ENCODE data around the gene RNF169. TPM values are rescaled to one million over a fixed set of nuclear protein-coding genes. Genes with fewer than 3 reads are reported as not detected.

RNF169 gene
- total and polyA plus RNA-seq, 2 of the 13 experiments (the other 11 are each of a cell fraction or from before 2014, with no cell fraction given): 5.3 to 14.2 TPM

DNA sequence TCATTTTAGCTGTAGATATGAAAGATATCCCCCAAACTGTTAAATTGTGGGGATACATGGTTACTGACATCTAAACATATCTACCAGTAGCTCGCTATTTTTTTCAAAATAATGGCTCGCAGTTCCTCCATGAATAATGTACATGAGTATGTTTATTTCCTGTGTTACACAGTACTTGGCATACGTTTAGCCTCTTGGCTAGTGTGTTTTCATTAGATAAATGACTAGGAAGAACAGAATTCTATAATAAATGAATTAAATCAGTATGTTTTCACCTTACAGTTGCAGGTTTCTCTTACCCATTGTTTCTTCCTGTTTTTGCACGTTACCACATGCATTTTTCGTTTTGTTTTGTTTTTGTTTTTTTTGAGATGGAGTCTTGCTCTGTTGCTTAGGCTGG is 21.8 kb downstream of the RNF169 start (continued):
- TF ChIP-seq, protein P1, sequence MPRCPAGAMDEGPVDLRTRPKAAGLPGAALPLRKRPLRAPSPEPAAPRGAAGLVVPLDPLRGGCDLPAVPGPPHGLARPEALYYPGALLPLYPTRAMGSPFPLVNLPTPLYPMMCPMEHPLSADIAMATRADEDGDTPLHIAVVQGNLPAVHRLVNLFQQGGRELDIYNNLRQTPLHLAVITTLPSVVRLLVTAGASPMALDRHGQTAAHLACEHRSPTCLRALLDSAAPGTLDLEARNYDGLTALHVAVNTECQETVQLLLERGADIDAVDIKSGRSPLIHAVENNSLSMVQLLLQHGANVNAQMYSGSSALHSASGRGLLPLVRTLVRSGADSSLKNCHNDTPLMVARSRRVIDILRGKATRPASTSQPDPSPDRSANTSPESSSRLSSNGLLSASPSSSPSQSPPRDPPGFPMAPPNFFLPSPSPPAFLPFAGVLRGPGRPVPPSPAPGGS (CRISPR knock-in tag; IDR thresholded peaks at IDR 0.05): no peak
- TF ChIP-seq SOX13 (IDR thresholded peaks at IDR 0.05) (no peak), SOX13 (CRISPR knock-in tag; conservative IDR thresholded peaks at IDR 0.05 in 1 of 2, IDR thresholded peaks at IDR 0.05 in 1 of 2) (no peak)

DNA sequence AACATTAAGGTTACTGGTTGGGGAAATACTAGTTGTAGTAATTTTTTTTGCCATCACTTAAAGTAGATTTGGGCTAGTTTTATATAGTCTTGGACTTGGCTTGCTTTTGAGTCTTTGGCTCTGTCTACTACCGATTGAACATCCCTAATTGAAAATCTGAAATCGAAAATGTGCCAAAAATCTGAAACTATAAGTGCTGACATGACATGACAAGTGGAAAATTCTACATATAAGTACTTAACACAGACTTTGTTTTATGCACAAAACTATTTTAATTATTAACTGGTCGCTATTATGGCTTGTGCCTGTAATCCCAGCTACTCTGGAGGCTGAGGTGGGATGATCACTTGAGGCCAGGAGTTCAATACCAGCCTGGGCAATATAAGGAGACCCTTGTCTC is 22.5 kb downstream of the RNF169 start:
- Histone ChIP-seq H3K79me2 (ENCODE audit: insufficient read depth, low read length) (peaks cover 44% of the 10 kb centered on the region), H3K27ac (ENCODE audit: extremely low read length, insufficient read depth, low read length) (no peak overlapping the region), H3K9ac (ENCODE audit: insufficient read depth, low read depth, low read length) (no peak overlapping the region), H3K4me1 (ENCODE audit: insufficient read depth, low read length) (no peaks in the 10 kb centered on the region), H3K9me3 (ENCODE audit: low read length) (no peaks in the 10 kb centered on the region), H3K4me3 (replicated peaks in 1 of 3; ENCODE audit: insufficient read depth in 1 of 3, low read depth in 2 of 3, low read length in 3 of 3) (no peak overlapping the region), H3K4me2 (ENCODE audit: low read depth, low read length) (no peak overlapping the region), H3K27me3 (ENCODE audit: control insufficient read depth in 1 of 2, insufficient read depth in 2 of 2, low read length in 2 of 2) (no peaks in the 10 kb centered on the region), H2AFZ (ENCODE audit: low read length) (no peak overlapping the region), H3K36me3 (replicated peaks in 1 of 2; ENCODE audit: control insufficient read depth in 1 of 2, insufficient read depth in 2 of 2, low read length in 2 of 2) (no peaks in the 10 kb centered on the region), H4K20me1 (ENCODE audit: insufficient read depth, low read length) (no peaks in the 10 kb centered on the region; the same call in 1 of the 2 replicates)
- DNase-seq (ENCODE audit: low spot score) (no peak), FAIRE-seq (no peak), ATAC-seq (no peak)
- intact Hi-C loops (cut with micrococcal nuclease; ENCODE audit: unreplicated experiment): no loop called here
- in situ Hi-C loops (cut with HindIII; ENCODE audit: extremely low pct_ligation_motif_present, low pct_unique_long_range_greater_than_20kb): no loop called here
- POLR2A ChIA-PET: no interaction called here
- WGBS (ENCODE audit: low lambda C conversion rate): 95% methylated on average over 3 of the region's 3 CpGs
- BruUV-seq (replicated peaks): no TSS peak
- CTCF ChIA-PET (ENCODE audit: low intra/inter-chr PET ratio, low total read pairs): no interaction called here
- 0 out of 2 replicates have a peak, but pooled peaks have one; percentile 41 for TF ChIP-seq MAFF (IDR thresholded peaks at IDR 0.05; ENCODE audit: low read depth, low read length)
- TF ChIP-seq DR1 (CRISPR knock-in tag; IDR thresholded peaks at IDR 0.05): no peak
- no peak for TF ChIP-seq CHCHD3 (CRISPR knock-in tag; IDR thresholded peaks at IDR 0.05)
- no peak for TF ChIP-seq ZNF776 (CRISPR knock-in tag; IDR thresholded peaks at IDR 0.05)
- no peak for TF ChIP-seq ZFP41 (CRISPR knock-in tag; IDR thresholded peaks at IDR 0.05; ENCODE audit: borderline replicate concordance)
- no peak for TF ChIP-seq TOE1 (CRISPR knock-in tag; IDR thresholded peaks at IDR 0.05)
- peak; percentile 35 to 62; a peak in 3 of 4 replicates for TF ChIP-seq MAFK (conservative IDR thresholded peaks at IDR 0.05 in 1 of 2, IDR thresholded peaks at IDR 0.05 in 1 of 2; ENCODE audit: low read length in 2 of 2)
- TF ChIP-seq, protein P2, sequence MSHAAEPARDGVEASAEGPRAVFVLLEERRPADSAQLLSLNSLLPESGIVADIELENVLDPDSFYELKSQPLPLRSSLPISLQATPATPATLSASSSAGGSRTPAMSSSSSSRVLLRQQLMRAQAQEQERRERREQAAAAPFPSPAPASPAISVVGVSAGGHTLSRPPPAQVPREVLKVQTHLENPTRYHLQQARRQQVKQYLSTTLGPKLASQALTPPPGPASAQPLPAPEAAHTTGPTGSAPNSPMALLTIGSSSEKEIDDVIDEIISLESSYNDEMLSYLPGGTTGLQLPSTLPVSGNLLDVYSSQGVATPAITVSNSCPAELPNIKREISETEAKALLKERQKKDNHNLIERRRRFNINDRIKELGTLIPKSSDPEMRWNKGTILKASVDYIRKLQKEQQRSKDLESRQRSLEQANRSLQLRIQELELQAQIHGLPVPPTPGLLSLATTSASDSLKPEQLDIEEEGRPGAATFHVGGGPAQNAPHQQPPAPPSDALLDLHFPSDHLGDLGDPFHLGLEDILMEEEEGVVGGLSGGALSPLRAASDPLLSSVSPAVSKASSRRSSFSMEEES (CRISPR knock-in tag; IDR thresholded peaks at IDR 0.05): no peak
- no peak for TF ChIP-seq MXD4 (CRISPR knock-in tag; IDR thresholded peaks at IDR 0.05)
- TF ChIP-seq NCOA1 (CRISPR knock-in tag; IDR thresholded peaks at IDR 0.05): no peak
- TF ChIP-seq YEATS2 (CRISPR knock-in tag; IDR thresholded peaks at IDR 0.05; ENCODE audit: borderline replicate concordance): no peak

Data from HepG2 (cell line).